Naive B cell (primary cell): ENCODE measurements around the gene RHBDD1. TPM values are rescaled to one million over a fixed set of nuclear protein-coding genes. Genes with fewer than 3 reads are reported as not detected.
A peak's percentile ranks its signal among the peaks of the same experiment; 100 is the strongest.

Experiments used
- ATAC-seq, 2 donors: fragments of 150-1000 bp; cut with Tn5 transposase; 2 replicates each; pipeline ENCODE4 v1.10.0; 2021; ENCODE audit warnings: low read depth in 2 of 2, mild to moderate bottlenecking in 2 of 2, moderate library complexity in 2 of 2
- DNase-seq: peaks from one replicate; pipeline ENCODE4 v3.0.0; 2022
- H3K27ac Mint-ChIP-seq, 6 donors: one replicate each; pipeline ENCODE4 v1.8.0; 2020 to 2022; ENCODE audit warnings: mild to moderate bottlenecking in 6 of 6, mixed read lengths in 6 of 6, moderate library complexity in 5 of 6, inconsistent platforms in 2 of 6
- H3K27me3 Mint-ChIP-seq, 3 donors: one replicate each; pipeline ENCODE4 v1.8.0; 2021 to 2022; ENCODE audit warnings: mixed read lengths in 3 of 3, mild to moderate bottlenecking in 1 of 3
- H3K36me3 Mint-ChIP-seq, 2 donors: one replicate each; pipeline ENCODE4 v1.8.0; 2020 to 2022; ENCODE audit warnings: mixed read lengths in 2 of 2, inconsistent platforms in 1 of 2, mild to moderate bottlenecking in 1 of 2
- H3K4me1 Mint-ChIP-seq, 3 donors: one replicate each; pipeline ENCODE4 v1.8.0; 2020 to 2022; ENCODE audit warnings: mixed read lengths in 3 of 3, inconsistent platforms in 1 of 3, mild to moderate bottlenecking in 1 of 3, moderate library complexity in 1 of 3
- H3K4me3 Mint-ChIP-seq, 8 donors: one replicate each; pipeline ENCODE4 v1.8.0; 2020 to 2022; ENCODE audit warnings: mild to moderate bottlenecking in 8 of 8, mixed read lengths in 8 of 8, moderate library complexity in 8 of 8, inconsistent platforms in 2 of 8
- H3K9me3 Mint-ChIP-seq, 7 donors: one replicate each; pipeline ENCODE4 v1.8.0; 2020 to 2022; ENCODE audit warnings: mixed read lengths in 7 of 7, mild to moderate bottlenecking in 5 of 7, inconsistent platforms in 2 of 7, moderate library complexity in 1 of 7
- polyA plus RNA-seq, 6 donors: library from polyadenylated mRNA; unstranded; fragments of 300-500 nt; fragmentation: Illumina TruSeq; gene quantifications; one replicate each; pipeline ENCODE4 v1.2.3, GENCODE V29; 2021; ENCODE audit warnings: low read depth in 6 of 6

RHBDD1 gene
- polyA plus RNA-seq, 6 donors from 2014 or later: 30.6 to 63.5 (median 49.6) TPM

DNA sequence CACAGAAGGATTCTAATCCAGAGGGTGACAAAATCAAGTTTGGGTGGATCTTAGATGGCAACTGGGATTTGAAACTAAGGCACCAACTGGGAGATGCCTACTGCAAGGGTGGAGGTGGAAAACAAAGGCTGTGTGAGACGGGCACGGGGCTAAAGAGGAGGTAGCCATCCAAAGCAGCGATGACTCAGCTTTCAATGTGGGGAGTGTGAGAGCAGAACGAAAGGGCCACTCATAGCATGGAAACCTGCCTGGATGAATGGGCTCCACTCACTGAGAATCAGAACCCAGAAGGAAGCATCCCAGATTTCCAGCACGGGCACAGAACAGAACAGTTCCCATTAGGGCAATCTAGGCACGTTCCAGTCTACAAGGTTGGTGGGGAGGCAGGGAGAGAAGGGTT lies 168.6 kb downstream of the RHBDD1 start:
- Mint-ChIP-seq H3K27ac (peak overlapping the region in 2 of 6 donors; percentile 21 to 82), H3K4me3 (no peak overlapping the region), H3K27me3 (no peaks in the 10 kb centered on the region), H3K36me3 (peaks cover 9 to 16% of the 10 kb centered on the region in 2 donors), H3K9me3 (no peaks in the 10 kb centered on the region), H3K4me1 (no peaks in the 10 kb centered on the region)
- no peak for DNase-seq
- ATAC-seq: no peak

DNA sequence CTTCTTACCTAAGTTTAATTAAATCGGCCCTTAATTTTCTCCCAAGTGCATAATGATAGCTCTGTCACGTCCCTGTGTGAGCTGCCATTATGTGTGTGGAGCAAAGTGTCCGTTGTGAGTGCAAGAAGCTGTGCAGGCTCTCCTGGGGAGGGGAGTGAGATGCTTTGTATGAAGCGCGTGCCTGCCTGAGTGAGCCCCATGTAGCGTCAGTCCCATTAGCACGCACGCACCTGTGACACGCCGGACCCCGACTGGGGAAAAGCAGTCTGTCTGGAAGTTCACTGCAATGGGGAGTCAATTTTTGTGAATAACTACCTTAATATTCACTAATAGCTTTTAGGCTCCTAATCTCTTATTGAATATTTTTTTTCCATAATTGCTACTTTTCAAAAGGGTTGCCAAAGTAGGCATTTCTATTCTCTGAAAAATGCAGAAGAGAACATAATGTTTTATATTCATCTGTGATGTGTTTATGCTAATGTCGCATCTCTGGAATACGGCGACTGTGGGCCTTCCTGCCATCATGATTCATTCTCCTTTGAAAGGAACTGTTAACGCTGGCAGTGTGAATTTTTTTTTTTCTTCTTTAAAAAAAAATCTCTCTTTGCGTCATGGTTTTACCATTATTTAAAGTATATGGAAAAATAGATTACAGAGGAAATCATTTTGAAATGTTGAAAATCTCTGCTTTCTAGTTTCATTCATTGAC lies 170.5 kb downstream of the RHBDD1 start:
- Mint-ChIP-seq H3K4me3 (peak overlapping the region in 1 of 8 donors; percentile 63), H3K4me1 (no peaks in the 10 kb centered on the region), H3K27ac (peak overlapping the region in 2 of 6 donors; percentile 39 to 54), H3K36me3 (peaks cover 3 to 9% of the 10 kb centered on the region in 2 donors), H3K27me3 (no peaks in the 10 kb centered on the region), H3K9me3 (no peaks in the 10 kb centered on the region)
- DNase-seq (no peak), ATAC-seq (no peak)

DNA sequence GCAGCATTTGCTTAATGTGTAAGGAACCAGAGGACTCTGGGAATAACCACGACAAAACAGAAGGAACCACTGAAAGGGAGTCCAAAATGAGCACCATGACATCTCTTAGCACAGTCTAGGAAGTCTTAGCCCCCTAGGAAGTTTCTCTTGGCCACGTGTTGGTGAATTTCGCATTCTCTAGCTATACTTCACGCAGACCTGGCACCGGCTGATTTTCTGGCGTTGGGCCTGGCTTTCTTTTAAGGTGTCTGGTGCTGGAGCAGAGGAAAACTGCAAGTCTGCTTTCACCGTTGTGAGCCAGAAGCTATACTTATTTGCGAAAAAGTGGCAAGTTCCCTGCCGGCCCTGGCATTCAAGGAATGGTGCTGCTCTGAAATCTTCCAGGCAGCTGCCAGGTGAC lies 171.3 kb downstream of the RHBDD1 start:
- Mint-ChIP-seq H3K9me3 (no peaks in the 10 kb centered on the region), H3K4me1 (no peaks in the 10 kb centered on the region), H3K4me3 (no peak overlapping the region), H3K27ac (no peak overlapping the region), H3K27me3 (no peaks in the 10 kb centered on the region), H3K36me3 (peaks cover 3 to 9% of the 10 kb centered on the region in 2 donors)
- DNase-seq: no peak
- ATAC-seq: no peak

DNA sequence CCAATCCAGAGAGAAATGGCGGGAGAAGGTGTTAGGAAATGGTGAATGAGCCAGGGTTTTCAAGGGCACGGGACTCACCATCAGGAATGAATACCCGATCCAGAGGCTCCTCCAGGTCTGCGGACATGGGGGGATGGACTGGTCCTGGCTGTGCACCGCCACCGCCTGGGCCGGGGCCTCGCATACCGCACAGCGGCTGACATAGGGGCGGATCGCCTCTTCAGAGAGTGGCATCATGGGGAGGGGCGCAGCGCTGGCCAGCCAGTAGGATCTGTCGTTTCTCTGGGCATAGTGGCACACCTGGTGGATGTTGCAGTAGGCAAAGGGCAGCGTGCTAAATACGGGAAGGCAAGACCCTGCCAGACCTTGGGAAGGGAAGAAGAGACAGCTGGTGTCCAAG lies 172.1 kb downstream of the RHBDD1 start:
- Mint-ChIP-seq H3K9me3 (no peaks in the 10 kb centered on the region), H3K27me3 (no peaks in the 10 kb centered on the region), H3K36me3 (peaks cover 0 to 9% of the 10 kb centered on the region in 2 donors), H3K27ac (peak overlapping the region in 2 of 6 donors; percentile 3 to 79), H3K4me3 (no peak overlapping the region), H3K4me1 (no peaks in the 10 kb centered on the region)
- no peak for DNase-seq
- ATAC-seq: no peak

DNA sequence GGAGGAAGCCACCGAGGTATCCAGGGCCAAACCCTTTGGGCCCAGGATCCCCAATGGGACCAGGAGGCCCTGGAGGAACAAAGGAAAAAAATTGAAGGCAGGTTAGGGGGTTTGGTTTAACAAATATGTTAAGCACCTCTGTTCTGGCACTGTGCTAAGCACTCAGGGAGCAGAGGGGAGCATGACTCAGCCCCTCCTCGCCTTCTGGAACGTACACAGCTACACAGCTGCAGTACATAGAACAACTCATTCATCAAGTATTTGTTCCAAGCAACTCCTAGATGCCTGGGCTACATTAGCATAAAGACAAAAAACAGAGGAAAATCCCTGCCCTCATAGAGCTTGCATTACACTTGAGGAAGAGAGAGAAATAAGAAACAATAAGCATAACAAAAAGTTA lies 174.6 kb downstream of the RHBDD1 start:
- Mint-ChIP-seq H3K27ac (no peak overlapping the region), H3K4me1 (no peaks in the 10 kb centered on the region), H3K36me3 (no peaks in the 10 kb centered on the region), H3K27me3 (no peaks in the 10 kb centered on the region), H3K9me3 (peaks cover 0 to 2% (median 0%) of the 10 kb centered on the region in 7 donors), H3K4me3 (no peak overlapping the region)
- DNase-seq (no peak), ATAC-seq (no peak)

DNA sequence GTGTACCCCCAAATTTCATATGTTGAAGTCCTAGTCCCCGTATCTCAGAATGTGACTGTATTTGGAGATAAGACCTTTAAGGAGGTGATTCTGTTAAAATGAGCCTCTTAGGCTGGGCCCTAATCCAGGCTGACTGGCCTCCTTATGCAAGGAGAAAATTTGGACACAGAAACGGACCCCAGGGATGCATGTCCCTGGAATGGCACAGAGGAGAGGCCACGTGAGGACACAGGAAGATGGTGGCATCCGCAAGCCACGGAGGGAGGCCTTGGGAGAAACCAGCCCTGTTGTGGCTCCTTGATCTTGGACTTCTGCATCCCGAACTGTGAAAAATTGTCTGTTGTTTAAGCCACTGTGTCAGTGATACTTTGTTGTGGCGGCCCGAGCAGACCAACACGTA lies 177.5 kb downstream of the RHBDD1 start:
- DNase-seq (no peak), ATAC-seq (no peak)
- H3K27me3 Mint-ChIP-seq: peaks cover 0 to 13% (median 3%) of the 10 kb centered on the region in 3 donors
- no peak overlapping the region for H3K4me3 Mint-ChIP-seq
- H3K36me3 Mint-ChIP-seq: peaks cover 0 to 5% of the 10 kb centered on the region in 2 donors
- H3K4me1 Mint-ChIP-seq: no peaks in the 10 kb centered on the region
- peaks cover 0 to 4% (median 0%) of the 10 kb centered on the region in 7 donors for H3K9me3 Mint-ChIP-seq
- H3K27ac Mint-ChIP-seq: no peak overlapping the region

DNA sequence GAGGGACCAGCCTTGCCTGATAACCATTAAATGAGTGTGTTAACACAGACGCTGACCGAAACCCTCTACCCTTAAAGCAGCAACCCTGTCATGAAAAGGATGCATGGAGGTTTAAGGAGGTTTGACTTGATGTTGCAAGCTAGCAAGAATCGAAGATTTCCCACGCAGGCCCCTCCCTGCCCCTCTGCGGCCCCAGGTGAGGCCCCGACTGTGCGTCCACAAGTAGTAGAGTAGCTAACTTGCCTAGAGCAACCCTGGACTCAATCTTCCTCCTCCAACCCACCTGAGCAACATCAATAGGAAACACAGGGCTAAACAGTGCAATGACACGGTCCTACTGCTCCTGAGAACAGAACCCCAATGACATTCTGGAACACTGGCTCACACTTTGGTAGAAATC lies 178.0 kb downstream of the RHBDD1 start:
- Mint-ChIP-seq H3K27me3 (peaks cover 0 to 13% (median 6%) of the 10 kb centered on the region in 3 donors), H3K27ac (peak overlapping the region in 1 of 6 donors; percentile 57), H3K4me3 (no peak overlapping the region), H3K9me3 (peaks cover 0 to 4% (median 0%) of the 10 kb centered on the region in 7 donors), H3K36me3 (peaks cover 0 to 5% of the 10 kb centered on the region in 2 donors), H3K4me1 (no peaks in the 10 kb centered on the region)
- DNase-seq: no peak
- no peak for ATAC-seq

DNA sequence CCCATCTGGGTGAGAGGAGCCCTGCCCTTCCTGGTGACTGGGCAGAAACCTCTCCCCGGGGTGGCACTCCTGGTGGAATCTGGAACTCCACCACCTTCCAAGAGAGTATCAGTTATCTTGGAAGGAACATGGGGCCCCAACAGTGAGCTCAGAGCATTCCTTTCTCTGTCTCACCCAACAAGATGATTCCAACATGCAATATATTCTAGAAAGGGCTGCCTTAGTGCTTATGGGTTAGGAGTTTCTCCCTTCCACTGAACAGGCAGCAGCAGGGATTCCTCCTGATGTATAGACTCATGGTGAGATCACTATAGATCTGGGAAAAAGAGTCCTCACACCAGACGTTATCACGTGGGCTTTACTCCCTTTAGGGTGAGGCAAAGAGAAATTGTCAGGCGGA lies 181.0 kb downstream of the RHBDD1 start:
- DNase-seq (no peak), ATAC-seq (no peak)
- Mint-ChIP-seq H3K36me3 (peaks cover 0 to 8% of the 10 kb centered on the region in 2 donors), H3K4me3 (no peak overlapping the region), H3K9me3 (peaks cover 0 to 4% (median 0%) of the 10 kb centered on the region in 7 donors), H3K27ac (no peak overlapping the region), H3K4me1 (no peaks in the 10 kb centered on the region), H3K27me3 (peaks cover 6 to 13% (median 11%) of the 10 kb centered on the region in 3 donors)

DNA sequence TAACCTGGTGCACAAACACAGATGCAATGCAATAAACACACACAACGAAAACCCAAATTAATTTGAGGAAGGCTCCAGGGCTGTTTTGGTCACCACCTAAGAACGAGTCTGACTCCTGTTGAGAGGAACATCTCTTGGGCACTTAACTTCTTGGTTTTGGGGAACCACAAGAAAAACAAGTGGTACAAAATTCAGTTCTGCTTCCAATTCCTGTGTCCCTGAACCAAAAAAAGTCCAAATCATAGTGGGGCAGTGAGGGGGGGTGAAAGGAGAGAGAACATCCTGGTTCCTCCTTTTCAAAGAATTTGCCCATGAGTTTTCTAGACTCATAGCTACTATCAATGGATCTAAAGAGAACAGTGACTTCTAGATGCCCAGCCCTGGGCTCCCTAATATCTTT lies 184.6 kb downstream of the RHBDD1 start:
- peaks cover 0 to 3% (median 0%) of the 10 kb centered on the region in 7 donors for H3K9me3 Mint-ChIP-seq
- H3K36me3 Mint-ChIP-seq: peaks cover 0 to 8% of the 10 kb centered on the region in 2 donors
- peaks cover 11 to 17% (median 13%) of the 10 kb centered on the region in 3 donors for H3K27me3 Mint-ChIP-seq
- DNase-seq (no peak), ATAC-seq (no peak)
- H3K4me3 Mint-ChIP-seq: no peak overlapping the region
- no peak overlapping the region for H3K27ac Mint-ChIP-seq
- no peaks in the 10 kb centered on the region for H3K4me1 Mint-ChIP-seq

DNA sequence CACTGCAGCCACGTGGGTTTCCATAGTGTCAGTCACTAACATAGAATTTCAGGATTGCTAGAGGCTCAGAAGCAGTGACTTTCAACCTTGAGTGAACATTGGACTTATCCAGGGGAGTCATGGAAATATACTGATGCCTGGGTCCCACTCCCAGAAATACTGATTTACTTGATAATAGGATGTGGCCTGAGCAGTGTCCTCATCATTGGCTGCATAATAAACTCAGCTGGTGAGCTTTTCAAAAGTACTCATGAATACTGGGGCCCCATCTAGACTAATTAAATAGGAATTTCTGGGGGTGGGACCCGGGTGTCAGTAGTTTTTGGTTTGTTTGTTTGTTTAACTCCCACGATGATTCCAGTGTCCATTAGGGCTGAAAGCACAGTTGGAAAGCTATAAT lies 186.8 kb downstream of the RHBDD1 start:
- ATAC-seq (no peak), DNase-seq (no peak)
- Mint-ChIP-seq H3K4me3 (no peak overlapping the region), H3K27ac (no peak overlapping the region), H3K4me1 (no peaks in the 10 kb centered on the region), H3K36me3 (peaks cover 0 to 4% of the 10 kb centered on the region in 2 donors), H3K9me3 (no peaks in the 10 kb centered on the region), H3K27me3 (peaks cover 0 to 20% (median 11%) of the 10 kb centered on the region in 3 donors)

DNA sequence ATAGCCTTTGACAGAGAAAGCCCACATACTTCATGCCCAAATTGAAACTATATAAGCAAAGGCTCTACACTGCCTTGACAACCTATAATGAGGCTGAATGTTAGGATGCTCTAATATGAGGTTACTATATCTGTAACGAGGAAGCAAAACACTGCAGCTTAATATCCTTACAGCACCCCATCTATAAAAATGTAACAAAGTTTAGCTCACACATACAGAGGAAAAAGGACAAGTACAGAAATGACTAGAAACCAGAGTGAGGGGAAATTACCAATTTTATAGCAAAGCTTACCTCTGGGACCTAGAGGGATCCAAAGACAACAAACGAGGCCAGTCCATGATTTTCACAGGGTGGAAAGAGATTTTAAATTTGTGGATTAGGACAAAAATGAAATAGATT lies 189.7 kb downstream of the RHBDD1 start:
- peaks cover 0 to 3% of the 10 kb centered on the region in 2 donors for H3K36me3 Mint-ChIP-seq
- no peaks in the 10 kb centered on the region for H3K4me1 Mint-ChIP-seq
- H3K9me3 Mint-ChIP-seq: no peaks in the 10 kb centered on the region
- peaks cover 1 to 18% (median 17%) of the 10 kb centered on the region in 3 donors for H3K27me3 Mint-ChIP-seq
- ATAC-seq (no peak), DNase-seq (no peak)
- no peak overlapping the region for H3K27ac Mint-ChIP-seq
- H3K4me3 Mint-ChIP-seq: no peak overlapping the region

DNA sequence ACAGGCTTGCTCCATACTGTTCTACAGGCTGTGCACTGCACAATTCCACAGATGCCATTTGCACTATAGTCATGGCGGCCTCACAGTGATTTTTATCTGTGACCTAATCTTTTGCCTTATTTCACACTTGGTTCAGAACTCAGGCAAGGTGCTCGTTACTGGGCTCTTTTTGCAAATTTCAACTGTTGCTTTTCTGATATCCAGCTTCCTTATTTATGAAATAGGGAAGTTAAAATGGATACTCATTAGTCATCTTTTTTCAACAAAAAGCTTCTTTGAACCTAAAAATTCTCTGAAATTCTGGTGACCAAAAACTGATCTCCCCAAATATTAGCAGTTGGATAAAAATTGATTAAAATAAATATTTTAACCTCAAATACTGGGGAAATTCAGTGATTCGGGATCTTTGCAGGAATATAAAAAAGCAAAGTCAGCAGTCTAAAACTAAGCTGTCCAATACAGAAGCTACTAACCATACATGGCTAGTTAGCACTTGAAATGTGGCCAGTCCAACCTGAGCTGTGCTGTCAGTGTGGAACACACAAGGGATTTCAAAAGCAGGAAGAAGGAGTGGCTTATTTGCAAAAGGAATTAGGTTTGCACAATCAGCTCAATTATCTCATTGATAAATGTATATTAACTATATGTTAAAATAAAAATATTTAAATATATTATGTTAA lies 193.7 kb downstream of the RHBDD1 start:
- H3K4me3 Mint-ChIP-seq: no peak overlapping the region
- no peaks in the 10 kb centered on the region for H3K4me1 Mint-ChIP-seq
- DNase-seq (no peak), ATAC-seq (no peak)
- H3K27ac Mint-ChIP-seq: no peak overlapping the region
- peaks cover 0 to 4% (median 0%) of the 10 kb centered on the region in 7 donors for H3K9me3 Mint-ChIP-seq
- peaks cover 7 to 17% (median 12%) of the 10 kb centered on the region in 3 donors for H3K27me3 Mint-ChIP-seq
- H3K36me3 Mint-ChIP-seq: peaks cover 0 to 9% of the 10 kb centered on the region in 2 donors

DNA sequence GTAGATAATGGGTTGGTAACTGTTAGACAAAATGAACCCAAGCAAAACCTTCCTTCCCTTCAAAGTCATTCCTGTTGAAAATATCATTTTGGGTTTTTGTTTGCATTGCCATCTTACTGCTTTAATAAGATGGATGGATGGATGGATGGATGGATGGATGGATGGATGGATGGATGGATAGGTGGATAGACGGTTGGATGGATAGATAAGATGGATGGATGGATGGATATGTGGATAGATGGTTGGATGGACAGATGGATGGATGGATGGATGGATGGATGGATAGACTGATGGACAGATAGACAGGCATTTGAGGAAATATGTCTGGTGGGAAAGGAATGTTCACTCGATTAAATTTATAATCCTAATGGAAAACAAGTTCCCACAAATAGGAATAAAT lies 194.9 kb downstream of the RHBDD1 start:
- Mint-ChIP-seq H3K4me3 (no peak overlapping the region), H3K36me3 (peaks cover 0 to 9% of the 10 kb centered on the region in 2 donors), H3K9me3 (peaks cover 0 to 8% (median 2%) of the 10 kb centered on the region in 7 donors), H3K4me1 (no peaks in the 10 kb centered on the region), H3K27ac (no peak overlapping the region), H3K27me3 (peaks cover 7 to 17% (median 16%) of the 10 kb centered on the region in 3 donors)
- ATAC-seq (no peak), DNase-seq (no peak)

DNA sequence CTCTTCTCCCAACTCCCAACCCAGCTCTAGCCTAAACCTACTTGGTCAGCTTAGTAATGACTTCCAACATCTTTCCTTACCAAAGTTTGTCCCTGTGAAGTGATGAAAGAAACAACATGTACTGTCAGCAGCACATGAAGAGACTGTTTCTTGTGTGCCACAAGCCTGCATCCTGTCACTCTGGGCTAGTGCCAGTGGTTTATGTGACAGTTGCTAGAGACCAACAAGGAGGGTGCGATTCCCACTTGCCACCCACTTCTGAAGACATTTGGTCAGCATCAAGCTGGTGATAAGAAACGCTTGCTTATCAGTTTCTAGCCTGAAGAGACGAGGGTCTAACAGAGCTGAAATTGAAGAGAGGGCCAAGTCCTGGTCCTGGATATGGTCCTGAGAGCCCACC lies 195.5 kb downstream of the RHBDD1 start:
- peaks cover 0 to 8% (median 2%) of the 10 kb centered on the region in 7 donors for H3K9me3 Mint-ChIP-seq
- DNase-seq (no peak), ATAC-seq (no peak)
- H3K27me3 Mint-ChIP-seq: peaks cover 7 to 19% (median 17%) of the 10 kb centered on the region in 3 donors
- no peaks in the 10 kb centered on the region for H3K4me1 Mint-ChIP-seq
- H3K27ac Mint-ChIP-seq: no peak overlapping the region
- H3K36me3 Mint-ChIP-seq: peaks cover 0 to 9% of the 10 kb centered on the region in 2 donors
- H3K4me3 Mint-ChIP-seq: no peak overlapping the region
